ENCODE measurements around the gene CASK.

CASK gene

DNA sequence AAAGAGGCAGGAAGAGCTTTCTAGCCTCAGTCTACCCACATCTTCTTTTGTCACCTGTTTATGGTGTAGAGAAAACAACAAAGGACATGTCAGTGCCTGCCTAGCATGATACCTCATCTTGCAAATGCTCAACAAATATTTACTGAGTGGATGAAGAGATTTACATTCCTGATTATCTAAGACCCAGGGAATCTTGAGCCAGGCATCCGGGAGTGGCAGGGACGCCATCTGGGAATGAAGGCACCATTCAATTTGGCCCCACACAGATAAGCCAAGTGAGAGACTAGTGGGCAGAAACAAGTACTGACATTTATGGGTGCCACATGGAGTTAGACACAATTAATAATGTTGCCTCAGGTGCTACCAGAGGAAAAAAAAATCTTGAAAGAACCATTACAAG is 36.8 kb upstream of the CASK start:
- no peak overlapping the region for H2AK5ac ChIP-seq (ENCODE audit: low read length)
- no peaks in the 10 kb centered on the region for H3K79me1 ChIP-seq (ENCODE audit: low read length)
- no peak overlapping the region for H3K23ac ChIP-seq (ENCODE audit: low read length)
- DNase-seq, result no peak
- no peak overlapping the region for H3K18ac ChIP-seq (ENCODE audit: low read length)
- H3K4me3 ChIP-seq (ENCODE audit: low read depth, low read length), result no peak overlapping the region
- H2BK120ac ChIP-seq (ENCODE audit: insufficient read depth, low read length, poor library complexity), result no peak overlapping the region
- no peak overlapping the region for H2BK12ac ChIP-seq (ENCODE audit: low read length)
- no peak overlapping the region for H4K91ac ChIP-seq (ENCODE audit: low read depth, low read length)
- H3K9ac ChIP-seq (ENCODE audit: low read length), result no peak overlapping the region
- no peaks in the 10 kb centered on the region for H3K36me3 ChIP-seq (ENCODE audit: control insufficient read depth in 1 of 2, insufficient read depth in 2 of 2, low read length in 2 of 2)
- no CpG with 5 or more reads among the region's 2 CpGs for WGBS (ENCODE audit: extremely low coverage, insufficient coverage, insufficient read length)
- no peak overlapping the region for H2AFZ ChIP-seq (ENCODE audit: insufficient read depth, low read length, poor library complexity)
- H3K27me3 ChIP-seq (ENCODE audit: insufficient read depth, low read length), result no peaks in the 10 kb centered on the region
- no peak overlapping the region for H4K12ac ChIP-seq (ENCODE audit: low read depth, low read length)
- H3K4me1 ChIP-seq (ENCODE audit: control insufficient read depth in 1 of 2, insufficient read depth in 2 of 2, low read length in 2 of 2), result no peaks in the 10 kb centered on the region
- no peak overlapping the region for H2BK5ac ChIP-seq (ENCODE audit: low read depth, low read length, poor library complexity)
- H4K8ac ChIP-seq (ENCODE audit: low read depth, low read length), result no peak overlapping the region
- H3K14ac ChIP-seq (ENCODE audit: low read length), result no peak overlapping the region
- no peak overlapping the region for H3K4me2 ChIP-seq (ENCODE audit: low read length)
- H3K79me2 ChIP-seq (ENCODE audit: control insufficient read depth, insufficient read depth, low read length, poor library complexity), result no peaks in the 10 kb centered on the region
- H3K4ac ChIP-seq (ENCODE audit: low read depth, low read length), result no peak overlapping the region
- H3K9me3 ChIP-seq (ENCODE audit: insufficient read depth, low read depth, low read length), result no peaks in the 10 kb centered on the region
- no peak overlapping the region for H3K27ac ChIP-seq (ENCODE audit: low read depth, low read length)

DNA sequence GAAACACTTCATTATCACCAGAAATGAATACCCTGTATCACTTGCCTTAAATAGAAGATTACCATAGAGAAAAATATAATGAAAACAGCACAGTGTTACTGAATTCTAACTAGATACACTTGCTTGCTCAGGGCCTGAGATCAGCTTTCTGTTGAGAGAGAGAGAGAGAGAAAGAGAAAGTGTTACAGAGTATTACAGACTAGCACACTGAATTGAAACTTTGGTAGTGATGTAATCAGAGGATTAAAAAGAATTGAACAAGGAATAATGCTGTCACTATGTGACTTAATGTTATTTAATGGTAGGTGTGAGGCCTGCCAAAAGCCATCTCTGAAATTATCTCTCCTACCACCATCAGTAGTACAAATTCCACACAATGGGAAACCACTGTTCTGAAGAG is 35.5 kb upstream of the CASK start:
- Histone ChIP-seq H3K9me3 (ENCODE audit: insufficient read depth, low read depth, low read length) (no peaks in the 10 kb centered on the region), H2BK120ac (ENCODE audit: insufficient read depth, low read length, poor library complexity) (no peak overlapping the region), H3K79me2 (ENCODE audit: control insufficient read depth, insufficient read depth, low read length, poor library complexity) (no peaks in the 10 kb centered on the region), H3K23ac (ENCODE audit: low read length) (no peak overlapping the region), H3K4me2 (ENCODE audit: low read length) (no peak overlapping the region), H2BK5ac (ENCODE audit: low read depth, low read length, poor library complexity) (no peak overlapping the region), H3K27ac (ENCODE audit: low read depth, low read length) (no peak overlapping the region), H2AFZ (ENCODE audit: insufficient read depth, low read length, poor library complexity) (no peak overlapping the region), H4K8ac (ENCODE audit: low read depth, low read length) (no peak overlapping the region), H3K4me1 (ENCODE audit: control insufficient read depth in 1 of 2, insufficient read depth in 2 of 2, low read length in 2 of 2) (no peaks in the 10 kb centered on the region), H3K14ac (ENCODE audit: low read length) (no peak overlapping the region), H4K12ac (ENCODE audit: low read depth, low read length) (no peak overlapping the region), H3K4me3 (ENCODE audit: low read depth, low read length) (no peak overlapping the region), H2AK5ac (ENCODE audit: low read length) (no peak overlapping the region), H3K36me3 (ENCODE audit: control insufficient read depth in 1 of 2, insufficient read depth in 2 of 2, low read length in 2 of 2) (no peaks in the 10 kb centered on the region), H2BK12ac (ENCODE audit: low read length) (no peak overlapping the region), H3K9ac (ENCODE audit: low read length) (no peak overlapping the region), H3K27me3 (ENCODE audit: insufficient read depth, low read length) (no peaks in the 10 kb centered on the region), H3K4ac (ENCODE audit: low read depth, low read length) (no peak overlapping the region), H3K79me1 (ENCODE audit: low read length) (no peaks in the 10 kb centered on the region), H3K18ac (ENCODE audit: low read length) (no peak overlapping the region), H4K91ac (ENCODE audit: low read depth, low read length) (no peak overlapping the region)
- no peak for DNase-seq

DNA sequence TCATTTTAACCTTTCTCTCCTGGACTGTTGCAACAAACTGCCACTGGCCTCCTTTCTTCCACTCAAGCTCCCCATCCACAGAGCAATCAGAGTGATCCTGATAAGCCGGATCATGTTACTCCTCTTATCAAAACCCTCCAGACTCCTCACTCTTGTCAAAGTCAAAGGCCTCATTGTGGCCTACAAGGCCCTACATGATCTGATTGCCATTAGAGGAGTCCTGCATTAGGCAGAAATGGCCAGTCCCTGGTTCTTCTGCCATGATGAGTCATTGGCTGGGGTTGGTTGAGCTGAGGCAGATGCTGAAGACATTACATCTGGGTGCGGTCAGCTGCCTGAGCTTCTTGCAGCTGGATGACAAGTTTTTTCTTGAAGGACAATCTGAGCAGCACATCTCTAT is 32.7 kb upstream of the CASK start:
- Histone ChIP-seq H3K9ac (ENCODE audit: low read length) (no peak overlapping the region), H3K79me1 (ENCODE audit: low read length) (no peaks in the 10 kb centered on the region), H2BK5ac (ENCODE audit: low read depth, low read length, poor library complexity) (no peak overlapping the region), H2BK120ac (ENCODE audit: insufficient read depth, low read length, poor library complexity) (no peak overlapping the region), H2AK5ac (ENCODE audit: low read length) (no peak overlapping the region), H4K91ac (ENCODE audit: low read depth, low read length) (no peak overlapping the region), H3K4me3 (ENCODE audit: low read depth, low read length) (no peak overlapping the region), H3K27ac (ENCODE audit: low read depth, low read length) (no peak overlapping the region), H3K9me3 (ENCODE audit: insufficient read depth, low read depth, low read length) (no peaks in the 10 kb centered on the region), H3K4ac (ENCODE audit: low read depth, low read length) (no peak overlapping the region), H4K12ac (ENCODE audit: low read depth, low read length) (no peak overlapping the region), H3K36me3 (ENCODE audit: control insufficient read depth in 1 of 2, insufficient read depth in 2 of 2, low read length in 2 of 2) (no peaks in the 10 kb centered on the region), H2AFZ (ENCODE audit: insufficient read depth, low read length, poor library complexity) (no peak overlapping the region), H3K23ac (ENCODE audit: low read length) (no peak overlapping the region), H2BK12ac (ENCODE audit: low read length) (no peak overlapping the region), H3K14ac (ENCODE audit: low read length) (no peak overlapping the region), H4K8ac (ENCODE audit: low read depth, low read length) (no peak overlapping the region), H3K4me1 (ENCODE audit: control insufficient read depth in 1 of 2, insufficient read depth in 2 of 2, low read length in 2 of 2) (no peaks in the 10 kb centered on the region), H3K27me3 (ENCODE audit: insufficient read depth, low read length) (no peaks in the 10 kb centered on the region), H3K79me2 (ENCODE audit: control insufficient read depth, insufficient read depth, low read length, poor library complexity) (no peaks in the 10 kb centered on the region), H3K4me2 (ENCODE audit: low read length) (no peak overlapping the region), H3K18ac (ENCODE audit: low read length) (no peak overlapping the region)
- no peak for DNase-seq
- no CpG with 5 or more reads among the region's 2 CpGs for WGBS (ENCODE audit: extremely low coverage, insufficient coverage, insufficient read length)

DNA sequence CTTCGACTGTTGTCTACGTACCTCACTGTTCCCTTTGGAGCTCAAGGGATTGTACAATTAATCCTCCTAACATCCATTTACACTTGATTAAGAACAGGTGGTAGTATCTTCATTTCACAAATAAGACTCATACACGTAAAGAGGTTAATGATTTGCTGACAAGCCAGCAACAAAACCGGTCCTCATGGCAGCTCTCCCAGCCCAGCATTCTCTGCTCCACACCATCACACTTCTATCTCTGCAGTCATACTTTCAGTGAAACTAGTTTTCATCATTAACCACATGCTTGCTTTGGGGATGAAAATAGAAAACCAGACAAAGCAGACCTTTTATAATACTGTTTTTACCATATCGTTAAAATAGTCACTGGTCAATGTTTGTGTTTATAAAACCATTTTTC is 28.7 kb upstream of the CASK start:
- no CpG with 5 or more reads among the region's 5 CpGs for whole genome bisulfite sequencing (ENCODE audit: extremely low coverage, insufficient coverage, insufficient read length)
- H3K9me3 ChIP-seq (ENCODE audit: insufficient read depth, low read depth, low read length), result no peaks in the 10 kb centered on the region
- H2BK120ac ChIP-seq (ENCODE audit: insufficient read depth, low read length, poor library complexity), result no peak overlapping the region

More for the DNA sequence above, 28.7 kb upstream of the CASK start:
- Histone ChIP-seq H3K79me1 (ENCODE audit: low read length) (no peaks in the 10 kb centered on the region), H3K18ac (ENCODE audit: low read length) (no peak overlapping the region), H3K79me2 (ENCODE audit: control insufficient read depth, insufficient read depth, low read length, poor library complexity) (no peaks in the 10 kb centered on the region), H2BK5ac (ENCODE audit: low read depth, low read length, poor library complexity) (no peak overlapping the region), H3K23ac (ENCODE audit: low read length) (no peak overlapping the region), H4K8ac (ENCODE audit: low read depth, low read length) (no peak overlapping the region), H2AFZ (ENCODE audit: insufficient read depth, low read length, poor library complexity) (no peak overlapping the region), H4K91ac (ENCODE audit: low read depth, low read length) (no peak overlapping the region), H3K4ac (ENCODE audit: low read depth, low read length) (no peak overlapping the region), H2AK5ac (ENCODE audit: low read length) (no peak overlapping the region), H3K27me3 (ENCODE audit: insufficient read depth, low read length) (no peaks in the 10 kb centered on the region), H2BK12ac (ENCODE audit: low read length) (no peak overlapping the region), H3K4me1 (ENCODE audit: control insufficient read depth in 1 of 2, insufficient read depth in 2 of 2, low read length in 2 of 2) (peaks cover 0 to 2% of the 10 kb centered on the region in 2 experiments), H3K4me3 (ENCODE audit: low read depth, low read length) (no peak overlapping the region), H3K27ac (ENCODE audit: low read depth, low read length) (no peak overlapping the region), H3K36me3 (ENCODE audit: control insufficient read depth in 1 of 2, insufficient read depth in 2 of 2, low read length in 2 of 2) (no peaks in the 10 kb centered on the region), H3K4me2 (ENCODE audit: low read length) (no peak overlapping the region), H4K12ac (ENCODE audit: low read depth, low read length) (no peak overlapping the region), H3K9ac (ENCODE audit: low read length) (no peak overlapping the region), H3K14ac (ENCODE audit: low read length) (no peak overlapping the region)
- DNase-seq, result no peak
